ENCODE measurements around the gene RPS14. TPM values are rescaled to one million over a fixed set of nuclear protein-coding genes. Genes with fewer than 3 reads are reported as not detected.

Gene RPS14
- total RNA-seq, 1 experiment from 2014 or later, result 1,789 TPM

- ChIA-PET POLR2A (ENCODE audit: low non-redundant PET) (no interaction called here), CTCF (no interaction called here)
- no TSS peak for BruUV-seq (replicated peaks)
- peaks cover 56% of the 10 kb centered on the region for H3K36me3 ChIP-seq (ENCODE audit: insufficient read depth, low read length, poor library complexity, severe bottlenecking)
- no peaks in the 10 kb centered on the region for H3K9me3 ChIP-seq (ENCODE audit: low read depth, low read length, poor library complexity, severe bottlenecking)
- peak overlapping the region; percentile 96 for H3K27ac ChIP-seq (ENCODE audit: low read depth, low read length, poor library complexity, severe bottlenecking)
- peak overlapping the region; percentile 75 for H3K4me3 ChIP-seq (ENCODE audit: low read depth, low read length, poor library complexity, severe bottlenecking)
- no peak for DNase-seq (ENCODE audit: low spot score)
- H3K27me3 ChIP-seq (replicated peaks; ENCODE audit: insufficient read depth, low read depth, low read length, poor library complexity), result no peaks in the 10 kb centered on the region
- TF ChIP-seq EZH2 (IDR thresholded peaks at IDR 0.05; ENCODE audit: borderline replicate concordance, low read depth, low read length, poor library complexity, severe bottlenecking) (no peak), CTCF (conservative IDR thresholded peaks at IDR 0.05; ENCODE audit: low read depth, low read length) (no peak)
- intact Hi-C loops (cut with micrococcal nuclease; ENCODE audit: unreplicated experiment), result no loop called here
- H3K4me1 ChIP-seq (ENCODE audit: insufficient read depth, low read length, poor library complexity, severe bottlenecking), result peaks cover 19% of the 10 kb centered on the region
Observed at GRCh38 chr5:150448334-150448733, 1.2 kb downstream of the RPS14 start.

- DNase-seq (ENCODE audit: low spot score), result no peak
- Histone ChIP-seq H3K27ac (ENCODE audit: low read depth, low read length, poor library complexity, severe bottlenecking) (peak overlapping the region; percentile 96), H3K36me3 (ENCODE audit: insufficient read depth, low read length, poor library complexity, severe bottlenecking) (peaks cover 63% of the 10 kb centered on the region), H3K9me3 (ENCODE audit: low read depth, low read length, poor library complexity, severe bottlenecking) (no peaks in the 10 kb centered on the region), H3K4me3 (ENCODE audit: low read depth, low read length, poor library complexity, severe bottlenecking) (peak overlapping the region; percentile 75), H3K27me3 (replicated peaks; ENCODE audit: insufficient read depth, low read depth, low read length, poor library complexity) (no peaks in the 10 kb centered on the region), H3K4me1 (ENCODE audit: insufficient read depth, low read length, poor library complexity, severe bottlenecking) (peaks cover 19% of the 10 kb centered on the region)
- BruUV-seq (replicated peaks), result no TSS peak
- ChIA-PET POLR2A (ENCODE audit: low non-redundant PET) (no interaction called here), CTCF (no interaction called here)
- no peak for TF ChIP-seq CTCF (conservative IDR thresholded peaks at IDR 0.05; ENCODE audit: low read depth, low read length)
- no peak for TF ChIP-seq EZH2 (IDR thresholded peaks at IDR 0.05; ENCODE audit: borderline replicate concordance, low read depth, low read length, poor library complexity, severe bottlenecking)
- intact Hi-C loops (cut with micrococcal nuclease; ENCODE audit: unreplicated experiment), result no loop called here
Observed at GRCh38 chr5:150447188-150447587, 2.4 kb downstream of the RPS14 start.

- no peak for DNase-seq (ENCODE audit: low spot score)
- Histone ChIP-seq H3K27me3 (replicated peaks; ENCODE audit: insufficient read depth, low read depth, low read length, poor library complexity) (no peaks in the 10 kb centered on the region), H3K4me3 (ENCODE audit: low read depth, low read length, poor library complexity, severe bottlenecking) (no peak overlapping the region), H3K27ac (ENCODE audit: low read depth, low read length, poor library complexity, severe bottlenecking) (no peak overlapping the region), H3K36me3 (ENCODE audit: insufficient read depth, low read length, poor library complexity, severe bottlenecking) (peaks cover 63% of the 10 kb centered on the region), H3K4me1 (ENCODE audit: insufficient read depth, low read length, poor library complexity, severe bottlenecking) (peaks cover 21% of the 10 kb centered on the region), H3K9me3 (ENCODE audit: low read depth, low read length, poor library complexity, severe bottlenecking) (no peaks in the 10 kb centered on the region)
- ChIA-PET POLR2A (ENCODE audit: low non-redundant PET) (no interaction called here), CTCF (no interaction called here)
- TF ChIP-seq CTCF (conservative IDR thresholded peaks at IDR 0.05; ENCODE audit: low read depth, low read length) (no peak), EZH2 (IDR thresholded peaks at IDR 0.05; ENCODE audit: borderline replicate concordance, low read depth, low read length, poor library complexity, severe bottlenecking) (no peak)
- no TSS peak for BruUV-seq (replicated peaks)
- intact Hi-C loops (cut with micrococcal nuclease; ENCODE audit: unreplicated experiment), result no loop called here
Observed at GRCh38 chr5:150446583-150446982, 3.0 kb downstream of the RPS14 start.
